Epithelial cell of proximal tubule (primary cell): Measurements from ENCODE around the gene EHD2. TPM values are rescaled to one million over a fixed set of nuclear protein-coding genes. Genes with fewer than 3 reads are reported as not detected.
"Not testable (repeated sequence)": the region's sequence is repeated elsewhere in the genome, so short reads cannot be mapped to it uniquely, and the experiment has no call there.

Experiments
- DNase-seq: peaks from one replicate; pipeline ENCODE4 v3.0.0-alpha.2; 2011; ENCODE audit warnings: low read depth
- H3K4me3 ChIP-seq: 2 replicates; pipeline ENCODE4 v1.5.1; 2011; ENCODE audit warnings: low read depth, mild to moderate bottlenecking, low read length
- CTCF ChIP-seq: conservative IDR thresholded peaks from 2 replicates; pipeline ENCODE4 v1.5.1; 2012; ENCODE audit warnings: low read depth, mild to moderate bottlenecking, low read length
- total RNA-seq: library from RNA; depleted of rRNA; stranded (reverse); fragments of >200 nt; gene quantifications from 2 replicates; pipeline ENCODE4 v1.2.3, GENCODE V29; 2015

The EHD2 gene
- total RNA-seq, 1 donor from 2014 or later: 58.9 TPM

DNA sequence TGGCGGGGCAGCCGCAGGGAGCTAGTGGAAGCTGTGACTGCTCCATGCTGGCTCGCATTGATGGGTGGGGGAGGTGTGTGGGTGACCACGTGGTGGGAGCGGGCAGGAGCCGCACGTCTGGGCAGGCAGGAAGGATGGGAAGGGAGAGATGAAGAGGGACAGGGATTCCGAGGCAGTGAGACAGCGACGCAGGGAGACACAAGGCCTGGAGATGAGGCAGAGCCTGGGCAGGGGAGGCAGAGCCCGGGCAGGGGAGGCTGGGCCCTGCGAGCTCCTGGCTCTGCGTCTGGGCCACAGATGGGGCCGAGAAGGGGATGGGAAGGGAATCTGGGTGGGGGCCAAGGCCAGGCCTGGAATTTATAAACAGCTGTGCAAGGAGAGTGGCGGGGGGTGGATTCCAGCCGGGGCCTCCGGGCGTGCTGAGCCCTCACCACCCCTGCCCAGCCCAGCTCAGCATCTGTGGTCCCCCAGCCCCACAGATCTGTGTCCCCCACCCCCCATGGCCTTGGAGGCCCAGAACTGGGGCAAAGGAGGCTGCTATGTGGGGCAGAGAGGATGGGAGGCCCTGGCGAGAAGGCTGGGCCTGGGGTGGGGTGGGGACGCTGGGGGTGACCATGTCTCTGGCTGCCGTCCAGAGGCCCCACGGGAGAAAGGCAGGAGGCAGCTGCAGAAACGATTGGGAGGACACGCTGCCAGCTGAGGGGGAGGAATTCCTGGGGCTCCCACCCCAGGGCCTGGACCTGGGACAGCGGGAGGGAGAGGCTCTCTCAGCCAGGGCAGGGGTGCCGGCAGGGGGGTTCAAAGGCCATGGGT lies 6.0 kb downstream of the EHD2 start:
- no peak for TF ChIP-seq CTCF
- no peak overlapping the region for H3K4me3 ChIP-seq
- DNase-seq: no peak

GRCh38 chr19:47720669-47721422 lies 7.6 kb downstream of the EHD2 start:
- H3K4me3 ChIP-seq: no peak overlapping the region
- no peak for DNase-seq
- TF ChIP-seq CTCF: no peak

- peak overlapping the region; percentile 26 for H3K4me3 ChIP-seq
- no peak for TF ChIP-seq CTCF
- DNase-seq: no peak
These were observed 10.3 kb downstream of the EHD2 start for GRCh38 chr19:47723581-47723940.

DNA sequence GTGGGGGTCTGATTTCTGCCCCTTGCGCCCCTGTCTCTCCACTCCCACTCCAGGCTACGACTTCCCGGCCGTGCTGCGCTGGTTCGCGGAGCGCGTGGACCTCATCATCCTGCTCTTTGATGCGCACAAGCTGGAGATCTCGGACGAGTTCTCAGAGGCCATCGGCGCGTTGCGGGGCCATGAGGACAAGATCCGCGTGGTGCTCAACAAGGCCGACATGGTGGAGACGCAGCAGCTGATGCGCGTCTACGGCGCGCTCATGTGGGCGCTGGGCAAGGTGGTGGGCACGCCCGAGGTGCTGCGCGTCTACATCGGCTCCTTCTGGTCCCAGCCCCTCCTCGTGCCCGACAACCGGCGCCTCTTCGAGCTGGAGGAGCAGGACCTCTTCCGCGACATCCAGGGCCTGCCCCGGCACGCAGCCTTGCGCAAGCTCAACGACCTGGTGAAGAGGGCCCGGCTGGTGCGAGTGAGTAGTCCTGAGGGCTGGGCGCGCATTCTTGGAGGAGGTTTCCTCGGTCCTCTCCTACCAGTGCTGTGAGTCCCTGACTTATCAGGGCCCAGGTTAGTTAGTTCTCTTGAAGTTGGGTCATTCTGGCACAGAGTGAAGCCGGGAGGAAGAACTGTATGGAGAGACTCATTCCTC lies 12.7 kb downstream of the EHD2 start:
- no peak overlapping the region for H3K4me3 ChIP-seq
- TF ChIP-seq CTCF: no peak
- no peak for DNase-seq

DNA sequence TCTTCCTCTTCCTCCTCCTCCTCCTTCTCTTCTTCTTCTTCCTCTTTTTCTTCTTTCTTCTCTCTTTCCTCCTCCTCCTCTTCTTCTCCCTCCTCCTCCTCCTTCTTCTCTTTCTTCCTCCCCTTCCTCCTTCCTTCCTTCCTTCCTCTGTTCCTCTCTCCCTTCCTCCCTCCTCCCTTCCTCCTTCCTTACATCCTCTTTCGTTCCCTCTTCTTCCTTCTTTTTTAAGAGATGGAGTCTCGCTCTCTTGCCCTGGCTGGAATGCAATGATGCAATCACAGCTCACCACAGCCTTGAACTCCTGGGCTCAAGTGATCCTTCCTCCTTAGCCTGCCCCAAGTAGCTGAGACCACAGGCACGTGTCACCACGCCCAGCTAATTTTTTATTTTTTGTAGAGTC lies 13.2 kb downstream of the EHD2 start:
- TF ChIP-seq CTCF: no peak
- no peak overlapping the region for H3K4me3 ChIP-seq
- no peak for DNase-seq

DNA sequence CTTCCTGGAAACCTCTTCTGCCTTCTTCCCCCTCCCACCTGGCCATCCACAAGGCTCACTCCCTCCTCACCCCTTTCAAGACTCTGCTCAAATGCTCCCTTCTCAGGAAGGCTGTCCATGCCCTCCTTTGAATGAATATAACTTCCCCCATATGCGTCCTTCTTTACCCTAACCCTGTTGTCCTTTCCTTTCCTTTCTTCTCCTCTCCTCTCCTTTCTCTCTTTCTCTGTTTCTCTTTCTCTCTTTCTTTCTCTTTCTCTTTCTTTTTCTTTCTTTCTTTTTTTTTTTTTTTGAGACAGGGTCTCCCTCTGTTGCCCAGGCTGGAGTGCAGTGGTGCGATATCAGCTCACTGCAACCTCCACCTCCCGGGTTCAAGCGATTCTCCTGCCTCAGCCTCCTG lies 15.1 kb downstream of the EHD2 start:
- not testable (repeated sequence) for DNase-seq, H3K4me3 ChIP-seq

DNA sequence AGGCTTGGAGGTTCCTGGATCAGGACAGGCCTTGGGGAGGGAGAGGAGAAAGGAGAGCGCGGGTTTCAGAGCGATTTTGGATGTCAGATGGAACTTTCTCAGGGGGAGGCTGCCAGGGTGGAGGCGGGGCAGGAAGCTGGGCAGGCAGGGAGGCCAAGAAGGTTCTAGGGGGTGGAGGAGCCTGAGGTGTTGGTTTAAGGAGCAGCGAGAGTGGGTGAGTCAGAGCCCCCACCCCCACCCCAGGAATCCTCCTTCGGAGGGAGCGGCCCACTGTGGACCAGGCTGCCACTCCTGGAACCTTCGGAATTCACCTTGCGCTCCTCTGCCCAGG lies 16.2 kb downstream of the EHD2 start:
- H3K4me3 ChIP-seq: peak overlapping the region; percentile 46
- no peak for TF ChIP-seq CTCF
- no peak for DNase-seq
